HEK293T (cell line): ENCODE data around the gene SRP14.

Experiments
- BHLHE40 ChIP-seq: fragments of 450-650 bp; IDR thresholded peaks from 2 replicates; pipeline ENCODE4 v1.6.1; 2016; ENCODE audit warnings: mild to moderate bottlenecking, moderate library complexity, borderline replicate concordance
- FOXA1 ChIP-seq: fragments of 450-650 bp; IDR thresholded peaks from 2 replicates; pipeline ENCODE4 v1.6.1; 2016; ENCODE audit warnings: mild to moderate bottlenecking
- LEF1 ChIP-seq: fragments of 450-650 bp; IDR thresholded peaks from 2 replicates; pipeline ENCODE4 v1.6.1; 2017; ENCODE audit warnings: mild to moderate bottlenecking, borderline replicate concordance
- SP1 ChIP-seq: fragments of 450-650 bp; IDR thresholded peaks from 2 replicates; pipeline ENCODE4 v1.6.1; 2017
- SUZ12 ChIP-seq: fragments of 450-650 bp; IDR thresholded peaks from 2 replicates; pipeline ENCODE4 v1.6.1; 2016; ENCODE audit warnings: mild to moderate bottlenecking
- TARDBP ChIP-seq: fragments of 450-650 bp; IDR thresholded peaks from 2 replicates; pipeline ENCODE4 v1.6.1; 2016
- ZNF384 ChIP-seq: fragments of 450-650 bp; IDR thresholded peaks from 2 replicates; pipeline ENCODE4 v1.6.1; 2016

DNA sequence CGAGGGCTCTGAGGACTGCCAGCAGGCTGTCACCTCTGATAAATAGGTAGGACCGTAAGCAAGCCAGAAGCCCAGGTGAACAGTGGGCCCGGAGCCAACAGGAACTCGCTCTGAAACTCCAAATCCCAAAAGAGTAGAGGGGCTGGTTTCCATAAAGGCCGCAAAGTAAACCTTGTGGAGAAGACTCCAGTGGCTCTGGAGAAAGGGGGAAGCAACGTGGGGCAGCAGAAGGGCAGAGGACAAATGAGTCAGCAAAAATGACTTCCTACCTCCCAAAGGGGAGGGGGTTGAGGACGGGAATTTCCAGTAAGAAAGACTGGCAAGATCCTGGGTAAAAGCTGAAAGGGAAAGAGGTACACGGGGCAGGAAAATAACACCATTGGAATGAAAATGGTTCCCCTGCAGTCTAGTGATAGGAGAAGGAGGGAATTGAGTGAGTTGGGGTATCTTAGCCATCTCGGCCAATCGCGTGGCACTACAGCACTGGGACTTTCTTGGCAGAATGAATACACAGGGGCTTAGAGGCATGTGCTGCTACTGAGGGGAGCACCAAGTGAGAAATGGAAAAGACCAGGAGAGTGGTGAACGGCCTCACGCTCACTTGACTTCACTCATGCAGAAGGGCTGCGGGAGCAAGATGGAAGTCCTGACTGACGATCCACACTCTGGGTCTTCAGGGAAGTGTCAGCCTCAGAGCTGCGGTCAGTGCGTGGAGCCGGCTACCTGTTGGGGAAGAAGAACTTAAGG, 36.5 kb upstream of the SRP14 start:
- no peak for TF ChIP-seq LEF1
- no peak for TF ChIP-seq TARDBP
- no peak for TF ChIP-seq BHLHE40
- no peak for TF ChIP-seq FOXA1
- no peak for TF ChIP-seq SP1
- TF ChIP-seq ZNF384, result no peak
- TF ChIP-seq SUZ12, result no peak
